SU-DHL-6 (cell line): ENCODE measurements around the gene EPHB1.

Experiments
- H2AFZ ChIP-seq: fragments of 200-600 bp; sonication (generic); 2 replicates; pipeline ENCODE4 v1.6.1; 2014; ENCODE audit warnings: low read depth, mild to moderate bottlenecking, moderate library complexity, mixed read lengths, antibody characterized with exemption, low read length; ENCODE audit not compliant: severe bottlenecking
- H3F3A ChIP-seq: fragments of 200-600 bp; shearing (Covaris generic); 2 replicates; pipeline ENCODE4 v1.6.0; 2016; ENCODE audit warnings: antibody characterized with exemption, mild to moderate bottlenecking; ENCODE audit not compliant: insufficient read depth
- H3K27ac ChIP-seq: fragments of 200-600 bp; sonication (generic); 2 replicates; pipeline ENCODE4 v1.5.1; 2016; ENCODE audit warnings: low read depth, mild to moderate bottlenecking, low read length, moderate library complexity, mixed read lengths
- H3K27me3 ChIP-seq: fragments of 200-600 bp; sonication (generic), shearing (Covaris generic); 2 replicates; pipeline ENCODE4 v1.6.0; 2014; ENCODE audit warnings: mild to moderate bottlenecking, low read length
- H3K36me3 ChIP-seq: fragments of 200-600 bp; sonication (generic); 2 replicates; pipeline ENCODE4 v1.6.1; 2014; ENCODE audit warnings: mild to moderate bottlenecking, low read length, mixed read lengths
- H3K4me2 ChIP-seq: fragments of 300-600, 200-600 bp; shearing (Covaris generic), sonication (generic); 2 replicates; pipeline ENCODE4 v1.6.0; 2014; ENCODE audit warnings: low read length, low read depth, mild to moderate bottlenecking; ENCODE audit not compliant: poor library complexity, severe bottlenecking
- H3K4me3 ChIP-seq: fragments of 200-600 bp; sonication (generic); 2 replicates; pipeline ENCODE4 v1.5.1; 2014; ENCODE audit warnings: antibody characterized with exemption, low read length, mild to moderate bottlenecking, mixed read lengths; ENCODE audit not compliant: insufficient read depth, poor library complexity, severe bottlenecking
- H3K79me2 ChIP-seq: fragments of 200-600 bp; sonication (generic); 2 replicates; pipeline ENCODE4 v1.6.1; 2014; ENCODE audit warnings: mild to moderate bottlenecking, low read length, moderate library complexity; ENCODE audit not compliant: insufficient read depth
- H3K9ac ChIP-seq: fragments of 200-600 bp; sonication (generic); 2 replicates; pipeline ENCODE4 v1.7.0; 2014; ENCODE audit warnings: mild to moderate bottlenecking, low read length
- H3K9me2 ChIP-seq: fragments of 200-600 bp; sonication (generic); replicated peaks from 2 replicates; pipeline ENCODE4 v1.6.1; 2014; ENCODE audit warnings: low read length; ENCODE audit not compliant: insufficient read depth
- H3K9me3 ChIP-seq: fragments of 200-600 bp; sonication (generic); 2 replicates; pipeline ENCODE4 v1.6.1; 2014; ENCODE audit warnings: low read length, mixed read lengths; ENCODE audit not compliant: insufficient read depth
- H4K20me1 ChIP-seq: fragments of 200-600 bp; sonication (generic); 2 replicates; pipeline ENCODE4 v1.6.1; 2014; ENCODE audit warnings: low read depth, mild to moderate bottlenecking, antibody characterized with exemption, low read length, moderate library complexity, mixed read lengths
- CTCF ChIP-seq: fragments of 200-600 bp; sonication (generic); IDR thresholded peaks from one replicate; pipeline ENCODE4 v1.5.1; 2017; ENCODE audit warnings: antibody characterized with exemption, mild to moderate bottlenecking, low read length, moderate library complexity; ENCODE audit not compliant: insufficient read depth, poor library complexity, severe bottlenecking
- EZH2phosphoT487 ChIP-seq: fragments of 200-600 bp; sonication (generic), shearing (Covaris generic); conservative IDR thresholded peaks from 2 replicates; pipeline ENCODE4 v1.6.1; 2018; ENCODE audit warnings: mild to moderate bottlenecking, antibody characterized with exemption, low read length, moderate library complexity, mixed read lengths

EPHB1 gene

GRCh38 chr3:134810052-134810435 lies 15.0 kb downstream of the EPHB1 start:
- H3K79me2 ChIP-seq: no peaks in the 10 kb centered on the region
- H3K27me3 ChIP-seq: no peaks in the 10 kb centered on the region
- TF ChIP-seq EZH2phosphoT487 (no peak), CTCF (no peak)
- no peaks in the 10 kb centered on the region for H3K9me2 ChIP-seq
- no peak overlapping the region for H3K4me2 ChIP-seq
- no peak overlapping the region for H3K4me3 ChIP-seq
- H4K20me1 ChIP-seq: no peaks in the 10 kb centered on the region
- no peak overlapping the region for H3K9ac ChIP-seq
- no peaks in the 10 kb centered on the region for H3F3A ChIP-seq
- H2AFZ ChIP-seq: no peak overlapping the region
- H3K27ac ChIP-seq: no peak overlapping the region
- no peaks in the 10 kb centered on the region for H3K36me3 ChIP-seq
- H3K9me3 ChIP-seq: no peaks in the 10 kb centered on the region

GRCh38 chr3:134810850-134811249 lies 15.8 kb downstream of the EPHB1 start:
- no peaks in the 10 kb centered on the region for H3K27me3 ChIP-seq
- H3K9me3 ChIP-seq: no peaks in the 10 kb centered on the region
- no peak for TF ChIP-seq CTCF
- no peak for TF ChIP-seq EZH2phosphoT487
- H3K9ac ChIP-seq: no peak overlapping the region
- H2AFZ ChIP-seq: no peak overlapping the region
- no peaks in the 10 kb centered on the region for H3K79me2 ChIP-seq
- H3F3A ChIP-seq: no peaks in the 10 kb centered on the region
- H4K20me1 ChIP-seq: no peaks in the 10 kb centered on the region
- H3K4me3 ChIP-seq: no peak overlapping the region
- H3K27ac ChIP-seq: no peak overlapping the region
- H3K4me2 ChIP-seq: no peak overlapping the region
- no peaks in the 10 kb centered on the region for H3K36me3 ChIP-seq
- H3K9me2 ChIP-seq: no peaks in the 10 kb centered on the region

GRCh38 chr3:134813618-134814017 lies 18.6 kb downstream of the EPHB1 start:
- H3K27me3 ChIP-seq: no peaks in the 10 kb centered on the region
- no peaks in the 10 kb centered on the region for H3K36me3 ChIP-seq
- H3K9ac ChIP-seq: no peak overlapping the region
- no peak overlapping the region for H3K27ac ChIP-seq
- H3K9me3 ChIP-seq: no peaks in the 10 kb centered on the region
- no peak overlapping the region for H2AFZ ChIP-seq
- H4K20me1 ChIP-seq: no peaks in the 10 kb centered on the region
- H3K79me2 ChIP-seq: no peaks in the 10 kb centered on the region
- TF ChIP-seq CTCF: no peak
- no peak for TF ChIP-seq EZH2phosphoT487
- no peak overlapping the region for H3K4me3 ChIP-seq
- no peaks in the 10 kb centered on the region for H3K9me2 ChIP-seq
- H3K4me2 ChIP-seq: no peak overlapping the region
- H3F3A ChIP-seq: no peaks in the 10 kb centered on the region

- no peak overlapping the region for H3K4me2 ChIP-seq
- no peaks in the 10 kb centered on the region for H3K27me3 ChIP-seq
- no peak overlapping the region for H3K9ac ChIP-seq
- no peaks in the 10 kb centered on the region for H3F3A ChIP-seq
- no peaks in the 10 kb centered on the region for H3K79me2 ChIP-seq
- no peak overlapping the region for H3K27ac ChIP-seq
- H2AFZ ChIP-seq: no peak overlapping the region
- H3K9me3 ChIP-seq: no peaks in the 10 kb centered on the region
- no peaks in the 10 kb centered on the region for H3K36me3 ChIP-seq
- H4K20me1 ChIP-seq: no peaks in the 10 kb centered on the region
- TF ChIP-seq EZH2phosphoT487: no peak
- TF ChIP-seq CTCF: no peak
- no peaks in the 10 kb centered on the region for H3K9me2 ChIP-seq
- H3K4me3 ChIP-seq: no peak overlapping the region
Observed at GRCh38 chr3:134815519-134815918, 20.5 kb downstream of the EPHB1 start.
